Hematopoietic multipotent progenitor cell treated with erythropoietin and hydrocortisone succinate and interleukin-3 and kit ligand, for 15 days (in vitro differentiated cells): ENCODE data around the gene ZNF804B.

ENCODE experiments used
- DNase-seq: peaks from one replicate; pipeline ENCODE4 v3.0.0-alpha.2; 2015; ENCODE audit warnings: low spot score

ZNF804B gene

GRCh38 chr7:88759230-88760135 lies at the start of gene ZNF804B:
Gene ZNF804B (plus strand): TSS chr7:88759700. CDS start chr7:88759977, 277 bp downstream.
- DNase-seq, result no peak

DNA sequence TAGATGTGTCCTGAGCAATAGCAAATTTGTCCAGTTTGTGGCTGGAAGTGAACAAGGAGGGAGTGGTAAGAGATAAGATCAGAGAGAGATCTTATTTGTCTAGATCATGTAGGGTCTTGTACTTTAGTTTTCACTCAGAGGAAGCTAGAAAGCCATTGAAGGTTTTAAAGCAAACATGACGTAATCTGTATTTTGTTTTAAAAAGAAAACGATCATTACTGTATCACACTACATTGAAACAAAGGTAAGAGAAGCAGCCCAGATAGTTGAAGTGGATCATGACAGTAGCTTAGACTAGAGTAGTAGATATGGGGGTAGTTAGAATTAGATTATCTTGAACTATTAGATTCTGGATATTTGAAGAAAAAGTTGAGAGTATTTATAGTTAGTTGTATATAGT lies 23.6 kb upstream of the ZNF804B start:
- DNase-seq, result no peak

DNA sequence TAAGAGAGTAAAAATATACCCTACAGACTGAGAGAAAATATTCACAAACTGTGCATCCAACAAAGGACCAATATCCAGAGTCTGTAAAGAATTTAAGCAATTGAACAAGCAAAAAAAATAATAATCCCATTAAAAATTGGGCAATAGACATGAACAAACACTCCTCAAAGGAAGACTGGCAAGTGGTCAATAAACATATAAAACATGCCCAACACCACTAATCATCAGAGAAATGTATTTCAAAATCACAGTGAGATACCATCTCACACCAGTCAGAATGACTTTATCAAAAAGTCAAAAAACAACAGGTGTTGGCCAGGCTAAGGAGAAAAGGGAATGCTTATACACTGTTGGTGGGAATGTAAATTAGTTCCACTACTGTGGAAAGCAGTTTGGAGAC lies 21.9 kb upstream of the ZNF804B start:
- DNase-seq, result no peak

DNA sequence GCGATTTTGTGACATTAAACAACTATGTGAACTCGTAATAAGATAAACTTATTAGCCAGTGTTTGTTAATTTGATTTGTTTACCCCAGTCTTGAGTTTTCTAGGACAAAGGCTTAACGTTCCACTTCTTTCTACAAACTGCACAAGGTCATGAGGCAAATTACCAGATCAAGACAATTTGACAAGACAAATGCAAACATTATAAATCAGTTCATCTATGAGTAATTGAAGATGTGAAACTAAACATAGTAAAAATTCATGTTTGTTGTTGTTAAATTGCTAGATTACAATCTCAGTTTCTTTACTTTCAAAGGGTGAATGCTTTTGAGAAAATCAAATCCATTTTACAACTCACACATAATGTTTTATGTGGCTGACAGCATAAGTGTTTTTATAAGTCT lies 13.4 kb upstream of the ZNF804B start:
- no peak for DNase-seq

DNA sequence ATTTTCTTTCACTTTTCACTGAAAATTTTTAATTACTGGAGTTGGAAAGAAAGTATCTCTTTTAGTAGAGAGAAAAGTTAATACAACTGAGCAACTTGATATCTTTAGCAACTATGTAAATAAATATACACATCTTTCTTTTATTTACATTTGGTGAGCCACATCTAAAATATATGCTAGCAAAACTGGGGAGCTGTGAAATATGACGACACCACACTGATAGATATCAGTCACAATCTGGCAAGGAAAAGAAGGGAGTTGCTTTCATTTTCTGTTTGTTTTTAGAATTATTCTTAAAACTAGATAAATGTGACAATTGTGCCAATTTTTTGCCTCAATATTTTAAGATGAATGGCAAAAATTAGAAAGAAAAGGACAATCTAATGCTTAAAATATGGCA lies 2.7 kb upstream of the ZNF804B start:
- DNase-seq, result no peak

DNA sequence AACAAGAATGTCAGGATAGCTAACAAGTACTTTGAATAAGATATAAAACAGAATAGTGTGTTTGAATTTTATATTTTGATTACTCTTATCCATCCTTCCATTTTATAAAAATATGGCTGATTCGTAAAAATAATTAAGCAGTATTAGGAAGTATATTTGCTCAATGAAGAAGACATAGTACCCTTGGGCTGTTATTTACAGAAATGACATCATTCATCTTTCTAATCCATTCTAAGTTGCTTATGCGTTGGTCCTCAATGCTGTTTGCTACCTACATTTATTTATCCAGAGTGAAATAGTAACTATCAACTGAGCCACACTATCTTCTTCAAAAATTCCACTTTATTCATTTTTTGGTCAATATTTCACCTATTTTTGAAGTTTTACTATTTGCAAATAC lies 2.1 kb upstream of the ZNF804B start:
- DNase-seq, result no peak

DNA sequence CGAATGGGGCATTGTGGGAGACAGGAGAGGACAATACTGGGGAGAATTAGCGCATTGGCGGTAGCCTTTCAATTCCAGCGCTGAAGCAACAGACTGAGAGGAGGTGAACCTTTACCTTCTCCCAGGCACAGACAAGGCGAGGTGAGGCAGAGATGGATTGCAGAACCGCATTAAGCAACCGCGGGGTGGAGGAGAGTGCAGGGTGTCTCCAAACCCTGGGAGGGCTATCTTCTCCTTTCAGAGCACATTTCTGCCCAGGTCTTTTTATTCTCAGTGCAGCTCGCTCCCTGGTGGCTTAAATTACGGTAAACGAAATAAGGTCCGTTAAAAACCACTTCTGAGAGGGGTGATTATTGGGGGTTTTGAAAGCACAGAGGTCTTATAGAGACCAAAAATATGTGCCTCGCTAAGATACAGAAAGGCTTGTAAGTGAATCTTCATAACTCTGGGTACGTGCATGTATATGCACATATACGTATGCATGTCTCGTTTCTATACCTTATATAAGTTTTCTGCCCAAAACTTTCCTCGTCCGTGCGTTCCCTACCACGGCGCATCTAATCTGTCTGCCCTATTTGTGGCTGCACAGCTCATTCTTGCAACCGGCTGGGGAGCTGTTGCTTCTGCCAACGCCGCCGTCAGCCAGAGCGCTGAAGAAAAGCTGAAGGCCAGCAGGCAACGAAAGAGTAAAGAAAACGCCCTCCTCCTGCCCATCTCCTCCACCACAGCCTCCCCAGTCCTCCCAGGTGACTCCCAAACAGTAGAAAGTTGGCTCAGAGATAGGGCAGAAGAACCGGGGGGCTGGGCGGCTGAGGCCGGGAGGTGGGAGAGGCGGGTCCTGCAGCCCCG lies 895 bp upstream of the ZNF804B start:
- no peak for DNase-seq

DNA sequence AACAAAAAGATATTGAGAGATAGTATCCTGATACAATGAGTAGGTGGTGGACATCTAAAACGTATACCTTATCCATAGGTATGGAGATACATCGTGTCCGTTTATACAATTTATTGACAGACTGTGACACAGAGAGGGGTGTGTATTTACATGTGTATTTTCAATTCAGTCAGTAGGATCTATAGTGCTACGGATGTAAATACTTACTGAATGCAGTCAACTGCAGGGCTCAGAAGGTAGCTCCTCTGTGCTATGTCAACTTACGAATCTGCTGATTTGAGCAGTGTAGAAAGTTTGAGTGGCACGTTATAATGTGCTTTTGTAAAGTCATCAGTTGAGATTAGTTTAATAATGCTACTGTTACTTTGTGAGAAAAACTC lies 626 bp downstream of the ZNF804B start:
- DNase-seq, result no peak

DNA sequence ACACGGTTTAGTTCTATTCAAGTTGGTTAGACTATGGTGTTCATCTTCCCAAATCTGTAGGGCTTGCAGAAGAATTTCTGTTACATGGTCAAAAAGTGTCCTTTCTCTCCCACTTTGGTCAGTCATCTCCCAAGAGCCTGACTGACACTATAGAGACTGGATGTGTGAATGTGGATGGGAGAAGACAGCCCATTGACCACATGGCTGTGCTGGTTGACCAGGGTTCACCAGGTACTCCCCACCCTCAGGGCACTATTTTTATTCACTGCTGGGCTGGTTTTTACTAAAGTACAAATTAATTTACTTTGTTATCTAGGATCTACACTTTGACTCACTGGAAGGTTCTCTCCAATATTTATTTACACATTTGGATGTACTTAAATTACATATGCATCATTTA lies 2.3 kb downstream of the ZNF804B start:
- no peak for DNase-seq

DNA sequence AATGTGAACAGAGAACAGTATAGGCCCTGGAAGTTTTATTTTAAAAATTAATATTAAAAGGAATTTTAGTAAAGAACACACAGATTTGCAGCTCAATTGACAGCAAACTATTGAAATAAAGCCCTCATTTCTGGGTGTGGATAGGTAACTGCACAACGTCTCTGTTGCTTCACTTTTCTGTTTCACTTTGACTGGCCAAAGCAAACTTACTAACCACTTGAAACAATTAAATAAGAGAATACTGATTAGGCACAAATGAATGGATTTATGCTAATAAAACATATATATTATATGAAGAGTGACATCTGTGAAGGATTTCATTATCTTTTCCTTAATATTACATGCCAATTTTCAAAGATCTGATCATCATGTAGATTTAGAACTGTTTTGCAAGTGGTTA lies 11.9 kb downstream of the ZNF804B start:
- no peak for DNase-seq

- no peak for DNase-seq
These were observed 13.3 kb downstream of the ZNF804B start for GRCh38 chr7:88772776-88773175.

- no peak for DNase-seq
These were observed 16.3 kb downstream of the ZNF804B start for GRCh38 chr7:88775838-88776237.

DNA sequence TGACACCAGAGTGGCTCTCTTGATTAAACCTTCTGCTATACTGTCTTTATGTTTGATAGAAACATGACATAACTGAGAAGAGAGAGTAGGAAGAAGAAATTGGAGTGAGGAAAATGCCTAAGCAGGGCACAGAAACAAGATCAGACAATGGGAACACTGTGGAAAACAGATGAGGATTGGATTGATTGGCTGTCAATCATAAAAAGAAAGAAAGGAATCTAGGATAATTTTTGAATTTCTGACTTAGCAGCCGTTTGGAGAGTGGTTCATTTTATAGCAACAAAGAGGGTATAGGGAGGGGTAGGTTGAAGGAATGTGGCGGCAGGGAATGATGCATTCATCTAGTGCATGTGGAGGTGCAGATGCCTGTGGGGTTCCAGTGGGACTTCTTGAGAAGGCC lies 28.3 kb downstream of the ZNF804B start:
- no peak for DNase-seq

GRCh38 chr7:88789480-88790064 lies 30.1 kb downstream of the ZNF804B start:
- DNase-seq, result peak; percentile 5

DNA sequence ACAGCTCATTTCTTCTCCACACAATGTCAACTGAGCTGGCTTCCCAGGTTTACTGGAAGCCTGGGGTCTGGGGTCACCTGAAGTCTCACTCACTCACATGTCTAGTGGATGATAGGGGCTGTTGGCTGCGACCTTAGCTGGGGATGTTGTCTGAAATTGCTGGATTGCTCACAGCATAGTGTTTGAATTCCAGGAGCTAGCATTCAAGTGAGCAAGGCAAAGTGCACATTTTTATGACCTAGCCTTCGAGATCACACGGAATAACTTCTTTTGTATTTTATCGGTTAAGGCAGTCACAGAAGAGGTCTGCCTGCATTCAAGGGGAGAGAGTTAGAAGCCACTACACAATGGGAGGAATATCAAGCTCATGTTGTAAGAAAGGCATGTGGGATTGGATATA lies 32.4 kb downstream of the ZNF804B start:
- no peak for DNase-seq

DNA sequence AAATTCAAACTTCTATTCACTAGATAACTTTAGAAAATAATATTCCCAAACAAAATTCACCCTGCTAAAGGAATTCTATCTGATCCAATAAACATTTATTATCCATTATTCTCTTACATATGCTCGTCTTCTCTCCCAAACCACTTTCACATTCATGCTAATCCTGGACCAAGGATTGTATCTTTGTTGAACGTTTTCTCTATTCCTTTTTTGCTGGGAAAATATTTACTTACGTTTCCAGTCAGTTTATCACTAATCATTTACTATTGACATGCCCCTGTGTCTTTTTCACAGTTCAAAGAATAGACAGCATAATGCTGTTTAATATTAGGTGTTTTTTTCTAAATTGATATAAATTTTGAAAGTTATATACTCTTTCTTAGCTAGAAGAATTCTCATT lies 32.9 kb downstream of the ZNF804B start:
- no peak for DNase-seq

GRCh38 chr7:88795553-88795952 lies 36.1 kb downstream of the ZNF804B start, which contains the start of gene TEX47:
Gene TEX47 (minus strand): TSS chr7:88795737. CDS start chr7:88794942, 795 bp downstream.
- no peak for DNase-seq

DNA sequence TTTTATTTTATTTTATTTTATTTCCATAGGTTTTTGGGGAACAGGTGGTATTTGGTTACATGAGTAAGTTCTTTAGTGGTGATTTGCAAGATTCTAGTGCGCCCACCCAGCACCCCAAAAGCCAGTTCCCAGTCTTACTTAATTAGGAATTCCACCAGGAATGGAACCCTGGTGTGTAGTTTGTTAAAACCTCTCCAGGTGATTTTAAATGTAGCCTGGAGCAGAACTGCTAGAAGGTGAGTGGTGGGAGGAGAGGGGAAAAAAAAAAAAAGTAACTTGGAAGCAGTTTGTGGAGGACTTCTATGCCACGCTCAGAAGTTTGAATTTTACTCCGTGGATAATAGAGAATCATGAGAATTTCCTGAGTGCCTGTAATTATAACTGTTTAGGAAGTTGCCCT lies 41.5 kb downstream of the ZNF804B start:
- DNase-seq, result no peak

DNA sequence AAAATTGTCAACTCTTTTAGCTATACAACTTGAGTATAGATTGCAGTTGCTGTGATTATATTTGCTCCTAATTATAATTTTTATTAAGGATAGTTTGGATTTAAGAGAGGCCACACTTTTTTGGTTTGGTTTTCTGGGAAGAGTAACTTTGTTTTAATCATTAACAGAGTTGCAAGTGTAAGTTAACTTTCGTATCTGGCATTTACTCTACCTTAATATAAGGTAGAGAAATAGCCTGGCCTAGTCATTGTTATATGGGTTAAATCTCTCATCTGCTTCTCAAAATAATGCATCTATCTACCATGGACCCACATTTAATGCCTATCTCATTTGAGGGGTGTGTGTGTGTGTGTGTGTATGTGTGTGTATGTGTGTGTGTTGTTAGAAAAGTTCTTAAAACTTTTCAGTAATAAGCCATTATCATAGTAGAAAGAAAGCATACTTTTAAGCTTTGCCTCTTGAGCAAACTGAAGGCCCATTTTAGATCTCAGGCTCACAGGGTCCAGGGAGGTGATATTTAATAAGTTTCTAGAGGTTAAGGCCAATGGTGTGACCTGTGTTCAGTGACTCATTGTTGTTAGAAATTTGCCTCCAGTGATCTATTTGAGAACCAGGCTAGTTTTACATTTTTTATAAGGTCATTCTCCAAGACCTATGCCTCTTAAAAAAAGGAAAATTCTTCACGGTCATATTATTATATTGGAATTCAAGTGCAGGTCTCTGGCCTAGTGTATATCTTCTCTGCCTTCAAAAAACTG lies 47.0 kb downstream of the ZNF804B start:
- no peak for DNase-seq

DNA sequence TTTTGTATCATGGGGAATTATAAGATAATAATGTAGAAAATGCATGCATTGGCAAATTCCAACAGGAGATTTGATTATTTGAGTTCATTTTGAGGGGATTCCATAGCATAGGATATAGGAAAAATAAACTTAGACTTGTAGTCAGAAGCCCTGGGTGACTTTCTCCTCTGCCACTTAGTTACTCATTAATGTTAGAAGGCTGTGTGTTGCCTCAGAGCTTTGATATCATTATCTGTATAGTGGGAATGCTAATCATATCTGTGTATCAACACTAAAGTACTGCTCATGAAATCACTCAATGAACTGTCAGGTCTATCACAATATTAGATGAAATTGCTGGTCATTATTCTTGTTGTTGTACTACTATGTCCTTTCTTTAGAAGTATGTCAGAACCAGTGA lies 59.1 kb downstream of the ZNF804B start:
- DNase-seq, result no peak

DNA sequence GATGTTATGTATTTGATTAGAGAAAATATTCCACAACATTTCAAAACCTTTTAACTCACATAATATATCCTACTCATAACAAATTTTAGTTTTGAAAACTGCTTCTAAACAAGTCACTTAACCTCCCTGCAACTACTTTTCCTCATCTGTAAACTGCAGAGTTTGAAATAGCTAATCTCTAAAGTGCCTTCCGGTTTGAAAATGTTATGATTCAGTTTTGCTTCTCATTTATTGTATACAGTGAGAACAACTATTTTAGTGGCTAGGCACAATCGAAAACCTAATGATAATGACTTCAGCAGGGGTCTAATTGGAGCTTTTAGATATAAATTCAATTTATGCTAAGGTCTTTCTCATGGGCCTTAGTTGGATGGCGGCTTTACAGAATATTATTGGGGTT lies 66.7 kb downstream of the ZNF804B start:
- no peak for DNase-seq

DNA sequence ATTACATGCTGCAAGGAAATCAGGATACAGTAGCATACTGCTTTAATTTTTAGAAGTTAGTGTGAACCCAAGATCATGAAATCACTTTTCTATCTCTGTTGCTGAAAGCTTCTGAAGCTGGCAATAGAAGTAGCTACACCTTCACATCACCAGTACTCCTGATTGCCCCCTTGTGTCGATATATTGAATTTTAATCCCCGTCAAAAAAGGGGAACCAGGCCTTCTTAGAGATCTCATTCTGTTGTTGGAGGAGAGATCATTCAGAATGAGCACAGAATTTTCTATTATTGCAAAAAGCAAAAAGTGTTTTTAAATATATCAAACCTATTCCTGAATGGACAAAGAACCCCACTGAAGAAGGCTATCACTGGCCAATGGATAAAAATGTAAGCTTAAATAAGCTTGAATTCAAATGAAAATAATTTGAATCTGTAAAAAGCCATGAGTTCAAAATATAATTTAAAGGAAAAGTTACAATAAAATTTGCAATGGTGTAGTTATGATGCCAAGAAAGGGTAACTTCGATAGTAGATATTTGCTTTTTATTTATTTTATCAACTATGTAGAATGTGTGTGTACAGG lies 75.7 kb downstream of the ZNF804B start:
- DNase-seq, result no peak
